ENCODE data around the gene ADAMTS3.

Gene ADAMTS3

DNA sequence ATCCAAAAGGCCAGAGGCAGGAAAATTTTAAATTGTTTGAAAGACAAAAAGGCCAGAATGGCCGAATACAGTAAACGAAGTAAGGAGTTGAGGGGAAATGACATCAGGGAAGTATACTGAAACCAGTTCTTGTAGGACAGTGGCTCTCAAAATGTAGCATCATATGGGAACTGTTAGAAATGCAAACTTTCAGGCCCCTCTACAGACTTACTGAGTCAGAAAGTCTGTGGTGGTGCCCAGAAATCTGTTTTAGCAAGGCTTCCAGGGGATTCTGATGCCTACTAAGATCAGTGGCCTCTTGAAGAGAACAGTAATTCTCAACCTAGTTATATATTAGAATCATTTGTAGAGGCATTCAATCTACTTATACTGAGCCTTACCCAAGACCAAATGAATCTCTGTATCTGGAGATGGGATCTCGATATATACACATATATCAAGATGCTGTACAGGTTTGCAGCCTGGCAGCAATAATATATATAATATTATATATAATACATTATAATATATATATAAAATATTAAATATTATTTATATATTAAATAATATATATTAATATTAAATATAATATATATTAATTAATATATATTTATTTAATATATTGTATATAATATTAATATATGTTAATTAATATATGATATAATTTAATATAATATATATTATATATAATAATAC lies 39.7 kb downstream of the ADAMTS3 start:
- TF ChIP-seq CEBPB (IDR thresholded peaks at IDR 0.05) (no peak), TCF12 (IDR thresholded peaks at IDR 0.05; ENCODE audit: low read depth) (no peak), REST (IDR thresholded peaks at IDR 0.05; ENCODE audit: low read depth) (no peak), TEAD4 (IDR thresholded peaks at IDR 0.05) (no peak), CREB1 (IDR thresholded peaks at IDR 0.05; ENCODE audit: low read depth) (no peak), FOXM1 (IDR thresholded peaks at IDR 0.05; ENCODE audit: borderline replicate concordance, low read depth) (no peak), YY1 (IDR thresholded peaks at IDR 0.05; ENCODE audit: low read depth) (no peak), TAF1 (IDR thresholded peaks at IDR 0.05; ENCODE audit: low read depth) (no peak), EGR1 (IDR thresholded peaks at IDR 0.05) (no peak), EP300 (IDR thresholded peaks at IDR 0.05; ENCODE audit: borderline replicate concordance) (no peak), ZBTB7A (IDR thresholded peaks at IDR 0.05; ENCODE audit: low read depth) (no peak)
- TF ChIP-seq, protein P1, sequence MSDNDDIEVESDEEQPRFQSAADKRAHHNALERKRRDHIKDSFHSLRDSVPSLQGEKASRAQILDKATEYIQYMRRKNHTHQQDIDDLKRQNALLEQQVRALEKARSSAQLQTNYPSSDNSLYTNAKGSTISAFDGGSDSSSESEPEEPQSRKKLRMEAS (IDR thresholded peaks at IDR 0.05) = no peak
- TF ChIP-seq, protein P2, sequence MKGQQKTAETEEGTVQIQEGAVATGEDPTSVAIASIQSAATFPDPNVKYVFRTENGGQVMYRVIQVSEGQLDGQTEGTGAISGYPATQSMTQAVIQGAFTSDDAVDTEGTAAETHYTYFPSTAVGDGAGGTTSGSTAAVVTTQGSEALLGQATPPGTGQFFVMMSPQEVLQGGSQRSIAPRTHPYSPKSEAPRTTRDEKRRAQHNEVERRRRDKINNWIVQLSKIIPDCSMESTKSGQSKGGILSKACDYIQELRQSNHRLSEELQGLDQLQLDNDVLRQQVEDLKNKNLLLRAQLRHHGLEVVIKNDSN (IDR thresholded peaks at IDR 0.05) = no peak

DNA sequence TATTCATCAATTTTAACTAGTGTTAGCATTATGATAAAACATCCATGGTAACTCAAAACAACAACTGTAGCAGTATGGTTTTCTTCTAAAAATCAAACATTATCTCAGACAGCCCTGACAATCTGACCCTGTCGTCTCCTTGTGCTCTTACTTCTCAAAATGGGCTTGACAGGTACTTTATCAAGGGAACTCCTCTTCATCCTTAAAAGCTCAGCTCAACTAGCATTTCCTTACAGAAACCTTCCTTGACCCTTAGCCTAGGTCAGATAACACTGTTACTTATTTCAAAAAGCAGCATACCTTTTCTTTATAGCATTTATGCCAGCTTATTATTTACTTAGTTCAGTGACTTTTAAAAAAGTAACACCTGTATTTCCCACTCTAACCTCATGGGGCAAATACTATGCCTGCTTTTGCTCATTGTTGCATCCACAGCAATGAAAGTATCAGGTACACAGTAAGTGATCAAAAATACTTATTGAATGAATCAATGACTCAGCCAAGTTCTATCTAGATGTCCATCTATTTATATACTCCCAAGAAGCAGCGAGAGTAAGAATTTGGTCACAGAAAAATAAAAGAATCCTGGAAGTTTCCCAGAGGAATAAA lies 41.9 kb downstream of the ADAMTS3 start:
- TF ChIP-seq CREB1 (IDR thresholded peaks at IDR 0.05; ENCODE audit: low read depth) = no peak
- no peak for TF ChIP-seq YY1 (IDR thresholded peaks at IDR 0.05; ENCODE audit: low read depth)
- TF ChIP-seq EGR1 (IDR thresholded peaks at IDR 0.05) = no peak
- TF ChIP-seq, protein P1 (IDR thresholded peaks at IDR 0.05) = no peak

GRCh38 chr4:72525938-72526337 lies 43.1 kb downstream of the ADAMTS3 start:
- no peak for TF ChIP-seq EGR1 (IDR thresholded peaks at IDR 0.05)
- TF ChIP-seq, protein P1 (IDR thresholded peaks at IDR 0.05) = no peak
- no peak for TF ChIP-seq RAD21 (IDR thresholded peaks at IDR 0.05; ENCODE audit: low read depth)
- TF ChIP-seq REST (IDR thresholded peaks at IDR 0.05; ENCODE audit: low read depth) = no peak
- no peak for TF ChIP-seq FOXM1 (IDR thresholded peaks at IDR 0.05; ENCODE audit: borderline replicate concordance, low read depth)
- no peak for TF ChIP-seq EP300 (IDR thresholded peaks at IDR 0.05; ENCODE audit: borderline replicate concordance)
- TF ChIP-seq TEAD4 (IDR thresholded peaks at IDR 0.05) = no peak
- TF ChIP-seq ZBTB7A (IDR thresholded peaks at IDR 0.05; ENCODE audit: low read depth) = no peak
- TF ChIP-seq CEBPB (IDR thresholded peaks at IDR 0.05) = no peak
- no peak for TF ChIP-seq NFIC (IDR thresholded peaks at IDR 0.05)
- no peak for TF ChIP-seq YY1 (IDR thresholded peaks at IDR 0.05; ENCODE audit: low read depth)
- no peak for TF ChIP-seq TCF12 (IDR thresholded peaks at IDR 0.05; ENCODE audit: low read depth)
- no peak for TF ChIP-seq CREB1 (IDR thresholded peaks at IDR 0.05; ENCODE audit: low read depth)
- no peak for TF ChIP-seq TAF1 (IDR thresholded peaks at IDR 0.05; ENCODE audit: low read depth)

DNA sequence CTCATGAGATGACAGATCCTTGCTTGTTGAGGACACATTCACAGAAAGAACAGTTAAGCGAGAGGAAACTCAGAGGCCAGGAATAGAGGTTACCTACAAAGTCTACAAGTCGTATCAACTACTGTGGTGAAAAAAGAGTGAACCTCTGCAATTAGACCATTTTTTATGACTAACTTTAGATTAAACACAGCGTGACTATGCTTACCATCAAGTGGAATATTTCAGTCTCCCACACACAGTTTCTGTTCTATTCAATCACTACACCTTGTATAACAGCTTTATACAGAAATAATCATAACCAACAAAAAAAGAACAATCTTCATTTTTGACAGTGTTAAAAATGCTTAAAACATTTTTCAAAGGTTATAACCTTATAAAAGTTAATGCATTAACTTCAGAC lies 46.6 kb downstream of the ADAMTS3 start:
- no peak for TF ChIP-seq TCF12 (IDR thresholded peaks at IDR 0.05; ENCODE audit: low read depth)

DNA sequence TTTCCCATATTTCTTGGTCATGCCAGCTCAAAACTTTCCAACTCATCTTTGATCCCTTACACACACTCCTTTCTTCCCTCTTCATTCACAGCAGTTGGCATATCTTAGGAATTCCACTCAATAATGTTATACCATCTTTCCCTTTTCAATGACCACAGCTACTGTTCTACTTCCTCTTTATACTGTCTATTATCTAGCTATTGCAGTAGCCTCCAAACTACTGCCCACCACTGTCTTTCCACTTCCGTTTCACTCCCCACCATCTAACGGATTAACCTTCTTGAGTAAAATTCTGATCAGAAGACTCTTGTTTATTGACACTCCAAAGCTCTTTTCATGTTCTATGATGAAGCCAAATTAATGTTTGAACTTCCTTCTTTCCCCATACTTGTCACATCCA lies 55.8 kb downstream of the ADAMTS3 start:
- TF ChIP-seq REST (IDR thresholded peaks at IDR 0.05; ENCODE audit: low read depth) (no peak), TEAD4 (IDR thresholded peaks at IDR 0.05) (no peak), FOXM1 (IDR thresholded peaks at IDR 0.05; ENCODE audit: borderline replicate concordance, low read depth) (no peak), TCF12 (IDR thresholded peaks at IDR 0.05; ENCODE audit: low read depth) (no peak), TAF1 (IDR thresholded peaks at IDR 0.05; ENCODE audit: low read depth) (no peak)
- TF ChIP-seq, protein P1 (IDR thresholded peaks at IDR 0.05) = no peak
- TF ChIP-seq, protein P2 (IDR thresholded peaks at IDR 0.05) = no peak
